GM23338 (cell line): ENCODE data around the gene FGF22.

Source experiments
- CTCF ChIP-seq, 2 experiments: fragments of 200-600 bp in 1 of 2; sonication (generic) in 1 of 2; conservative IDR thresholded peaks; 2 replicates each; pipeline versions ENCODE4 v1.5.1 to v1.6.1; 2016 to 2017; ENCODE audit warnings: antibody characterized with exemption in 2 of 2, low read depth in 2 of 2, mild to moderate bottlenecking in 2 of 2, moderate library complexity in 1 of 2
- EZH2 ChIP-seq: fragments of 200-600 bp; sonication (generic); IDR thresholded peaks from one replicate; pipeline ENCODE4 v1.8.0; 2017; ENCODE audit warnings: antibody characterized with exemption, mild to moderate bottlenecking, low read depth; ENCODE audit not compliant: unreplicated experiment
- EZH2phosphoT487 ChIP-seq: fragments of 200-600 bp; sonication (generic); IDR thresholded peaks from one replicate; pipeline ENCODE4 v1.8.1; 2018; ENCODE audit warnings: antibody characterized with exemption; ENCODE audit not compliant: unreplicated experiment
- NANOG ChIP-seq: IDR thresholded peaks from 2 replicates; pipeline ENCODE4 v1.6.1; 2016; ENCODE audit warnings: antibody characterized with exemption, borderline replicate concordance
- POLR2AphosphoS5 ChIP-seq: IDR thresholded peaks from 2 replicates; pipeline ENCODE4 v1.6.1; 2016; ENCODE audit warnings: antibody characterized with exemption, low read depth
- REST ChIP-seq: IDR thresholded peaks from one replicate; pipeline ENCODE4 v1.6.1; 2018; ENCODE audit warnings: antibody characterized with exemption; ENCODE audit not compliant: unreplicated experiment

- no peak for TF ChIP-seq POLR2AphosphoS5
- TF ChIP-seq CTCF (conservative IDR thresholded peaks at IDR 0.05; ENCODE audit: low read depth in 2 of 2) = no peak
- no peak for TF ChIP-seq EZH2phosphoT487
- no peak for TF ChIP-seq NANOG
- no peak for TF ChIP-seq EZH2
- TF ChIP-seq REST = no peak
Observed at GRCh38 chr19:613732-614567, 25.7 kb upstream of the FGF22 start.
